ENCODE data around the gene PLXNA3.

The PLXNA3 gene

DNA sequence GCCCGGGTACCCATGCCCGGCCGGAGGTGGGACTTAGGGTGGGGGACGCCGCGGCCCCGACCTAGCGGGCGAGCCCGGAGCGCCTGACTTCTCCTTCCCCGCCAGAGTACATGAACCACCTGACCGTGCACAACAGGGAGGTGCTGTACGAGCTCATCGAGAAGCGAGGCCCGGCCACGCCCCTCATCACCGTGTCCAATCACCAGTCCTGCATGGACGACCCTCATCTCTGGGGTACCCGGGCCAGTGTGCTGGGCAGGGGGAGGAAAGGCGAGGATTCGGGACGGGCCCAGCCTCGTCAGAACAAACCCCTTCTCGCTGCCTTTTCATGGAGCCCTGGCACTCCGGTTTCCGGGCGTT is 46.1 kb upstream of the PLXNA3 start:
- Histone ChIP-seq H3K27ac (ENCODE audit: low read depth, low read length) (peak overlapping the region; percentile 79), H3K36me3 (ENCODE audit: low read length) (no peaks in the 10 kb centered on the region), H3K79me2 (ENCODE audit: insufficient read depth, low read length) (no peaks in the 10 kb centered on the region), H3K9me2 (replicated peaks; ENCODE audit: insufficient read depth, low read length) (no peaks in the 10 kb centered on the region), H3K4me2 (ENCODE audit: low read depth, low read length, poor library complexity, severe bottlenecking) (peak overlapping the region; percentile 92), H3K9me3 (ENCODE audit: insufficient read depth, low read length) (no peaks in the 10 kb centered on the region), H3F3A (ENCODE audit: insufficient read depth) (0 out of 2 replicates have a peak, but pooled peaks cover 5% of the 10 kb centered on the region), H4K20me1 (ENCODE audit: low read depth, low read length) (no peaks in the 10 kb centered on the region), H3K4me3 (ENCODE audit: insufficient read depth, low read length, poor library complexity, severe bottlenecking) (peak overlapping the region; percentile 71), H3K27me3 (ENCODE audit: low read length) (no peaks in the 10 kb centered on the region), H3K9ac (ENCODE audit: low read length) (peak overlapping the region; percentile 98), H2AFZ (ENCODE audit: low read depth, low read length, severe bottlenecking) (peak overlapping the region; percentile 66)
- TF ChIP-seq EZH2phosphoT487 (conservative IDR thresholded peaks at IDR 0.05; ENCODE audit: low read length) = no peak
- TF ChIP-seq, protein P1, sequence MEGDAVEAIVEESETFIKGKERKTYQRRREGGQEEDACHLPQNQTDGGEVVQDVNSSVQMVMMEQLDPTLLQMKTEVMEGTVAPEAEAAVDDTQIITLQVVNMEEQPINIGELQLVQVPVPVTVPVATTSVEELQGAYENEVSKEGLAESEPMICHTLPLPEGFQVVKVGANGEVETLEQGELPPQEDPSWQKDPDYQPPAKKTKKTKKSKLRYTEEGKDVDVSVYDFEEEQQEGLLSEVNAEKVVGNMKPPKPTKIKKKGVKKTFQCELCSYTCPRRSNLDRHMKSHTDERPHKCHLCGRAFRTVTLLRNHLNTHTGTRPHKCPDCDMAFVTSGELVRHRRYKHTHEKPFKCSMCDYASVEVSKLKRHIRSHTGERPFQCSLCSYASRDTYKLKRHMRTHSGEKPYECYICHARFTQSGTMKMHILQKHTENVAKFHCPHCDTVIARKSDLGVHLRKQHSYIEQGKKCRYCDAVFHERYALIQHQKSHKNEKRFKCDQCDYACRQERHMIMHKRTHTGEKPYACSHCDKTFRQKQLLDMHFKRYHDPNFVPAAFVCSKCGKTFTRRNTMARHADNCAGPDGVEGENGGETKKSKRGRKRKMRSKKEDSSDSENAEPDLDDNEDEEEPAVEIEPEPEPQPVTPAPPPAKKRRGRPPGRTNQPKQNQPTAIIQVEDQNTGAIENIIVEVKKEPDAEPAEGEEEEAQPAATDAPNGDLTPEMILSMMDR (IDR thresholded peaks at IDR 0.05; ENCODE audit: insufficient read depth, low read length, poor library complexity, severe bottlenecking) = no peak

DNA sequence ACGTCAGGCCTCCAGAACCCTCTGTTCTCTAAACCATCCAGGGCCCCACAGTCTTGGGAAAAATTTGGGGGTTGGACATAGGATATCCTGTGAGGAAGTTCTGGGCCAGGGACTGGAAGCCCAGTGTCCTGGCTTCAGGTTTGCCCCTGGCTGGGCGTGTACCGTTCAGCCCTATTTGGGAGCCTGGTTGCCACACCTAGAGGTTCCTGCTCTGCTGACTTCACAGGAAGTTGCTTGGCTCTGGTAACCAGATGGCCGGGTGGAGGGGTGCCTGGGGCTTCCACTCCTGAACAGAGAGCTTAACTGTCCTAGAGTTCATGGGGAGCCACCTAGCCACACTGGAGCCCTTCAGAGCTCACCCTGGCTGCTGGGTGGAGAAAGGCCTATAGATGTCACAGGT is 45.6 kb upstream of the PLXNA3 start:
- peak overlapping the region; percentile 71 for H3K4me3 ChIP-seq (ENCODE audit: insufficient read depth, low read length, poor library complexity, severe bottlenecking)
- H3K27me3 ChIP-seq (ENCODE audit: low read length) = no peaks in the 10 kb centered on the region
- H3K9ac ChIP-seq (ENCODE audit: low read length) = peak overlapping the region; percentile 98
- 0 out of 2 replicates have a peak, but pooled peaks cover 5% of the 10 kb centered on the region for H3F3A ChIP-seq (ENCODE audit: insufficient read depth)
- H3K9me2 ChIP-seq (replicated peaks; ENCODE audit: insufficient read depth, low read length) = no peaks in the 10 kb centered on the region
- no peaks in the 10 kb centered on the region for H3K9me3 ChIP-seq (ENCODE audit: insufficient read depth, low read length)
- peak overlapping the region; percentile 92 for H3K4me2 ChIP-seq (ENCODE audit: low read depth, low read length, poor library complexity, severe bottlenecking)
- no peaks in the 10 kb centered on the region for H3K79me2 ChIP-seq (ENCODE audit: insufficient read depth, low read length)
- no peaks in the 10 kb centered on the region for H4K20me1 ChIP-seq (ENCODE audit: low read depth, low read length)
- H3K36me3 ChIP-seq (ENCODE audit: low read length) = no peaks in the 10 kb centered on the region
- TF ChIP-seq, protein P1 (IDR thresholded peaks at IDR 0.05; ENCODE audit: insufficient read depth, low read length, poor library complexity, severe bottlenecking) = no peak
- no peak for TF ChIP-seq EZH2phosphoT487 (conservative IDR thresholded peaks at IDR 0.05; ENCODE audit: low read length)
- peak overlapping the region; percentile 66 for H2AFZ ChIP-seq (ENCODE audit: low read depth, low read length, severe bottlenecking)
- H3K27ac ChIP-seq (ENCODE audit: low read depth, low read length) = peak overlapping the region; percentile 79

DNA sequence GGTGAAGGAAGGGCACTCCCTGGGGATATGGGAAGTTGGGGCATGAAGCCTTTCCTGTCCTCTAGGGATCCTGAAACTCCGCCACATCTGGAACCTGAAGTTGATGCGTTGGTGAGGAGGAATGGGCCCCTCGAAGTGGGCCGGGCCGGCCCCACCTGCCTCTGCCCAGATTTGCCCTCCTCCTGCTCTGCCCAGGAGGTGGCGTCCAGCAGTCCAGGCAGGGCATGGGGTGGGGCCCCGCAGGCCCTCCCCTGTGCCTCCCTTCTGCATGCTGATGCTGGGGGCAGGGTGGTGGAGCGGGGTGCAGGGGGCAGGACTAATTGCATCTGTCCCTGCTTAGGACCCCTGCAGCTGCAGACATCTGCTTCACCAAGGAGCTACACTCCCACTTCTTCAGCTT is 44.9 kb upstream of the PLXNA3 start:
- Histone ChIP-seq H3K27ac (ENCODE audit: low read depth, low read length) (peak overlapping the region; percentile 79; the same call in 1 of the 2 replicates), H3K9ac (ENCODE audit: low read length) (no peak overlapping the region)

More for the DNA sequence above, 44.9 kb upstream of the PLXNA3 start:
- Histone ChIP-seq H3K27me3 (ENCODE audit: low read length) (no peaks in the 10 kb centered on the region), H2AFZ (ENCODE audit: low read depth, low read length, severe bottlenecking) (no peak overlapping the region), H3K36me3 (ENCODE audit: low read length) (no peaks in the 10 kb centered on the region), H3F3A (ENCODE audit: insufficient read depth) (0 out of 2 replicates have a peak, but pooled peaks cover 5% of the 10 kb centered on the region), H3K9me2 (replicated peaks; ENCODE audit: insufficient read depth, low read length) (no peaks in the 10 kb centered on the region), H3K4me2 (ENCODE audit: low read depth, low read length, poor library complexity, severe bottlenecking) (peak overlapping the region; percentile 92), H3K9me3 (ENCODE audit: insufficient read depth, low read length) (no peaks in the 10 kb centered on the region), H3K4me3 (ENCODE audit: insufficient read depth, low read length, poor library complexity, severe bottlenecking) (no peak overlapping the region), H4K20me1 (ENCODE audit: low read depth, low read length) (no peaks in the 10 kb centered on the region), H3K79me2 (ENCODE audit: insufficient read depth, low read length) (no peaks in the 10 kb centered on the region)
- TF ChIP-seq EZH2phosphoT487 (conservative IDR thresholded peaks at IDR 0.05; ENCODE audit: low read length) = no peak
- TF ChIP-seq, protein P1 (IDR thresholded peaks at IDR 0.05; ENCODE audit: insufficient read depth, low read length, poor library complexity, severe bottlenecking) = no peak
